Measurements from ENCODE around the gene STYXL2. TPM values are rescaled to one million over a fixed set of nuclear protein-coding genes. Genes with fewer than 3 reads are reported as not detected.
A peak's percentile ranks its signal among the peaks of the same experiment; 100 is the strongest.

The STYXL2 gene
- total RNA-seq, 2 experiments from 2014 or later, result not detected

GRCh38 chr1:167083871-167084270, 10.0 kb upstream of the STYXL2 start:
- peaks cover 7% of the 10 kb centered on the region for H3K27me3 Mint-ChIP-seq
- H3K4me1 Mint-ChIP-seq, result no peaks in the 10 kb centered on the region
- no peaks in the 10 kb centered on the region for H3K9me3 Mint-ChIP-seq
- ChIA-PET CTCF (interaction anchor here (1.8 kb wide), 1 partner anchor 17 kb away, joined by 4 read pairs; no protein-coding TSS in a partner anchor), POLR2A (interaction anchor here (1.7 kb wide), 1 partner anchor 136 kb away, joined by 3 read pairs; the partner anchor contains the start of gene POU2F1)
- H3K36me3 Mint-ChIP-seq (ENCODE audit: low read depth), result no peaks in the 10 kb centered on the region
- no peak for DNase-seq
- H3K4me3 Mint-ChIP-seq, result no peak overlapping the region
- H3K27ac Mint-ChIP-seq, result no peak overlapping the region

GRCh38 chr1:167084757-167085156, 9.1 kb upstream of the STYXL2 start:
- H3K9me3 Mint-ChIP-seq, result no peaks in the 10 kb centered on the region
- DNase-seq, result no peak
- H3K4me3 Mint-ChIP-seq, result no peak overlapping the region
- peaks cover 7% of the 10 kb centered on the region for H3K27me3 Mint-ChIP-seq
- ChIA-PET CTCF (no interaction called here), POLR2A (interaction anchor here (1.7 kb wide), 1 partner anchor 135 kb away, joined by 3 read pairs; the partner anchor contains the start of gene POU2F1)
- H3K36me3 Mint-ChIP-seq (ENCODE audit: low read depth), result no peaks in the 10 kb centered on the region
- no peak overlapping the region for H3K27ac Mint-ChIP-seq
- no peaks in the 10 kb centered on the region for H3K4me1 Mint-ChIP-seq

GRCh38 chr1:167086033-167086432, 7.8 kb upstream of the STYXL2 start:
- POLR2A ChIA-PET, result no interaction called here
- Mint-ChIP-seq H3K36me3 (ENCODE audit: low read depth) (no peaks in the 10 kb centered on the region), H3K9me3 (no peaks in the 10 kb centered on the region), H3K27me3 (no peaks in the 10 kb centered on the region), H3K4me3 (no peak overlapping the region), H3K4me1 (peaks cover 11% of the 10 kb centered on the region), H3K27ac (no peak overlapping the region)
- CTCF ChIA-PET, result no interaction called here
- DNase-seq, result no peak

GRCh38 chr1:167086768-167087167, 7.1 kb upstream of the STYXL2 start:
- Mint-ChIP-seq H3K9me3 (no peaks in the 10 kb centered on the region), H3K27me3 (no peaks in the 10 kb centered on the region), H3K27ac (no peak overlapping the region), H3K4me1 (peaks cover 11% of the 10 kb centered on the region), H3K36me3 (ENCODE audit: low read depth) (no peaks in the 10 kb centered on the region), H3K4me3 (no peak overlapping the region)
- DNase-seq, result no peak
- ChIA-PET CTCF (no interaction called here), POLR2A (no interaction called here)

- H3K4me1 Mint-ChIP-seq, result peaks cover 11% of the 10 kb centered on the region
- no peaks in the 10 kb centered on the region for H3K36me3 Mint-ChIP-seq (ENCODE audit: low read depth)
- H3K27me3 Mint-ChIP-seq, result no peaks in the 10 kb centered on the region
- H3K9me3 Mint-ChIP-seq, result no peaks in the 10 kb centered on the region
- no peak overlapping the region for H3K27ac Mint-ChIP-seq
- H3K4me3 Mint-ChIP-seq, result no peak overlapping the region
- ChIA-PET POLR2A (interaction anchor here (1.3 kb wide), 1 partner anchor 132 kb away, joined by 4 read pairs; the partner anchor contains the start of gene POU2F1), CTCF (no interaction called here)
- no peak for DNase-seq
These were observed 5.0 kb upstream of the STYXL2 start for GRCh38 chr1:167088746-167089417.

- Mint-ChIP-seq H3K4me3 (no peak overlapping the region), H3K4me1 (peaks cover 11% of the 10 kb centered on the region), H3K9me3 (no peaks in the 10 kb centered on the region), H3K27ac (peak overlapping the region; percentile 81), H3K36me3 (ENCODE audit: low read depth) (no peaks in the 10 kb centered on the region), H3K27me3 (no peaks in the 10 kb centered on the region)
- ChIA-PET POLR2A (interaction anchor here (0.9 to 1.3 kb wide), 2 partner anchors 130 to 131 kb away, joined by 4 to 6 read pairs; partner anchors contain the start of gene POU2F1), CTCF (no interaction called here)
- no peak for DNase-seq
These were observed 3.9 kb upstream of the STYXL2 start for GRCh38 chr1:167089939-167090313.

GRCh38 chr1:167090314-167090942, 3.4 kb upstream of the STYXL2 start, which contains the start of gene GPA33:
Gene GPA33, minus strand, starts transcription at chr1:167090377. Its CDS starts 90 bp downstream, at chr1:167090287.
- ChIA-PET CTCF (interaction anchor here (1.0 kb wide), 1 partner anchor 18 kb away, joined by 3 read pairs; no protein-coding TSS in a partner anchor), POLR2A (interaction anchor here (0.9 kb wide), 1 partner anchor 130 kb away, joined by 6 read pairs; the partner anchor contains the start of gene POU2F1)
- H3K27ac Mint-ChIP-seq, result peak within 1 kb of the TSS; percentile 81
- H3K4me3 Mint-ChIP-seq, result no peak within 1 kb of the TSS
- peaks cover 11% of the 10 kb centered on the region for H3K4me1 Mint-ChIP-seq
- no peaks in the 10 kb centered on the region for H3K27me3 Mint-ChIP-seq
- DNase-seq, result no peak
- H3K9me3 Mint-ChIP-seq, result no peaks in the 10 kb centered on the region
- H3K36me3 Mint-ChIP-seq (ENCODE audit: low read depth), result no peaks in the 10 kb centered on the region

GRCh38 chr1:167092653-167093052, 1.2 kb upstream of the STYXL2 start:
- H3K9me3 Mint-ChIP-seq, result peaks cover 3% of the 10 kb centered on the region
- POLR2A ChIA-PET, result interaction anchor here (1.0 kb wide), 1 partner anchor 12 kb away, joined by 4 read pairs; no protein-coding TSS in a partner anchor
- no peak for DNase-seq
- no peak overlapping the region for H3K4me3 Mint-ChIP-seq
- H3K36me3 Mint-ChIP-seq (ENCODE audit: low read depth), result no peaks in the 10 kb centered on the region
- H3K27me3 Mint-ChIP-seq, result peaks cover 2% of the 10 kb centered on the region
- H3K27ac Mint-ChIP-seq, result no peak overlapping the region
- CTCF ChIA-PET, result interaction anchor here (1.0 to 2.1 kb wide), 3 partner anchors 26 to 127 kb away, joined by 3 to 9 read pairs (median 3); no protein-coding TSS in a partner anchor
- H3K4me1 Mint-ChIP-seq, result peaks cover 11% of the 10 kb centered on the region

- DNase-seq, result no peak
- Mint-ChIP-seq H3K9me3 (peaks cover 3% of the 10 kb centered on the region), H3K4me1 (peaks cover 11% of the 10 kb centered on the region), H3K27me3 (peaks cover 3% of the 10 kb centered on the region), H3K36me3 (ENCODE audit: low read depth) (no peaks in the 10 kb centered on the region), H3K4me3 (no peak overlapping the region), H3K27ac (no peak overlapping the region)
- ChIA-PET CTCF (no interaction called here), POLR2A (no interaction called here)
These were observed 815 bp downstream of the STYXL2 start for GRCh38 chr1:167094690-167095089.

- H3K27ac Mint-ChIP-seq, result no peak overlapping the region
- H3K4me3 Mint-ChIP-seq, result no peak overlapping the region
These were observed 1.5 kb downstream of the STYXL2 start for GRCh38 chr1:167095368-167095767.

GRCh38 chr1:167099851-167100250, 6.0 kb downstream of the STYXL2 start:
- peaks cover 10% of the 10 kb centered on the region for H3K27me3 Mint-ChIP-seq
- no peak for DNase-seq
- no peaks in the 10 kb centered on the region for H3K36me3 Mint-ChIP-seq (ENCODE audit: low read depth)
- ChIA-PET POLR2A (no interaction called here), CTCF (no interaction called here)
- H3K27ac Mint-ChIP-seq, result no peak overlapping the region
- no peak overlapping the region for H3K4me3 Mint-ChIP-seq
- peaks cover 3% of the 10 kb centered on the region for H3K9me3 Mint-ChIP-seq
- peaks cover 9% of the 10 kb centered on the region for H3K4me1 Mint-ChIP-seq

More at GRCh38 chr1:167095368-167095767, 1.5 kb downstream of the STYXL2 start:
- POLR2A ChIA-PET, result no interaction called here
- H3K36me3 Mint-ChIP-seq (ENCODE audit: low read depth), result no peaks in the 10 kb centered on the region
- peaks cover 7% of the 10 kb centered on the region for H3K4me1 Mint-ChIP-seq
- H3K9me3 Mint-ChIP-seq, result peaks cover 3% of the 10 kb centered on the region
- H3K27me3 Mint-ChIP-seq, result peaks cover 5% of the 10 kb centered on the region
- CTCF ChIA-PET, result no interaction called here
- DNase-seq, result no peak

- Mint-ChIP-seq H3K9me3 (peaks cover 3% of the 10 kb centered on the region), H3K27ac (no peak overlapping the region), H3K36me3 (ENCODE audit: low read depth) (no peaks in the 10 kb centered on the region), H3K27me3 (peaks cover 10% of the 10 kb centered on the region), H3K4me1 (peaks cover 12% of the 10 kb centered on the region), H3K4me3 (no peak overlapping the region)
- CTCF ChIA-PET, result no interaction called here
- no peak for DNase-seq
- POLR2A ChIA-PET, result no interaction called here
These were observed 6.9 kb downstream of the STYXL2 start for GRCh38 chr1:167100730-167101129.

GRCh38 chr1:167101754-167102153, 7.9 kb downstream of the STYXL2 start:
- no peak for DNase-seq
- Mint-ChIP-seq H3K36me3 (ENCODE audit: low read depth) (no peaks in the 10 kb centered on the region), H3K4me1 (peaks cover 12% of the 10 kb centered on the region), H3K27me3 (peaks cover 10% of the 10 kb centered on the region), H3K4me3 (no peak overlapping the region), H3K27ac (no peak overlapping the region), H3K9me3 (peaks cover under 1% of the 10 kb centered on the region)
- ChIA-PET CTCF (no interaction called here), POLR2A (no interaction called here)
